Thyroid gland (tissue), 4 donors: ENCODE results near the gene HACD1. TPM values are rescaled to one million over a fixed set of nuclear protein-coding genes. Genes with fewer than 3 reads are reported as not detected.
A peak's percentile ranks its signal among the peaks of the same experiment; 100 is the strongest.

Experiments
- DNase-seq, 2 donors: peaks; one replicate each; pipeline ENCODE4 v3.0.0-alpha.2; 2019
- H3K27ac ChIP-seq, 3 donors: fragments of 200-600 bp; sonication (generic); 1 replicate in 2 of 3; 2 replicates in 1 of 3; pipeline ENCODE4 v1.5.1; 2016 to 2019; ENCODE audit warnings: mild to moderate bottlenecking in 1 of 3, moderate library complexity in 1 of 3
- H3K27me3 ChIP-seq: fragments of 200-600 bp; sonication (generic); one replicate; pipeline ENCODE4 v1.5.1; 2019
- H3K36me3 ChIP-seq, 2 donors: fragments of 200-600 bp; sonication (generic); one replicate each; pipeline ENCODE4 v1.5.1; 2016 to 2019
- H3K4me1 ChIP-seq, 2 donors: fragments of 200-600 bp; sonication (generic); one replicate each; pipeline ENCODE4 v1.5.1; 2017 to 2019
- H3K4me3 ChIP-seq, 3 donors: fragments of 200-600 bp; sonication (generic); replicated peaks in 1 of 3; 1 replicate in 2 of 3; 2 replicates in 1 of 3; pipeline ENCODE4 v1.5.1; 2016; ENCODE audit warnings: mild to moderate bottlenecking in 1 of 3
- H3K9me3 ChIP-seq: fragments of 200-600 bp; sonication (generic); one replicate; pipeline ENCODE4 v1.5.1; 2017
- POLR2A ChIP-seq, 2 donors: fragments of 450-650 bp; IDR thresholded peaks; one replicate each; pipeline ENCODE4 v1.6.1; 2017; ENCODE audit warnings: antibody characterized with exemption in 2 of 2, mild to moderate bottlenecking in 2 of 2, moderate library complexity in 1 of 2
- WGBS, 2 donors: methylation state at CpG; one replicate each; pipeline ENCODE4 v1.1.5; 2017; 5-methylcytosine and 5-hydroxymethylcytosine counted together
- intact Hi-C: fragments of 100-400 bp; cut with DNase I; formaldehyde crosslinking; loops from one replicate; pipeline ENCODE4 v1.15.1; 2023
- total RNA-seq, 4 donors: library from RNA; depleted of rRNA; stranded (reverse); fragments of >200 nt; gene quantifications; one replicate each; pipeline ENCODE4 v1.2.3, GENCODE V29; 2016
- TF ChIP-seq, protein P1 (sequence below), 6 experiments: fragments of 200-600 bp in 3 of 6; fragments of 450-650 bp in 3 of 6; sonication (generic) in 3 of 6; IDR thresholded peaks; one replicate each; pipeline ENCODE4 v1.5.1; 2016 to 2019; ENCODE audit warnings: antibody characterized with exemption in 6 of 6, mild to moderate bottlenecking in 2 of 6, inconsistent platforms in 1 of 6, moderate library complexity in 1 of 6

The HACD1 gene
- total RNA-seq, 4 donors from 2014 or later = 8.9 to 19.2 (median 13.6) TPM

DNA sequence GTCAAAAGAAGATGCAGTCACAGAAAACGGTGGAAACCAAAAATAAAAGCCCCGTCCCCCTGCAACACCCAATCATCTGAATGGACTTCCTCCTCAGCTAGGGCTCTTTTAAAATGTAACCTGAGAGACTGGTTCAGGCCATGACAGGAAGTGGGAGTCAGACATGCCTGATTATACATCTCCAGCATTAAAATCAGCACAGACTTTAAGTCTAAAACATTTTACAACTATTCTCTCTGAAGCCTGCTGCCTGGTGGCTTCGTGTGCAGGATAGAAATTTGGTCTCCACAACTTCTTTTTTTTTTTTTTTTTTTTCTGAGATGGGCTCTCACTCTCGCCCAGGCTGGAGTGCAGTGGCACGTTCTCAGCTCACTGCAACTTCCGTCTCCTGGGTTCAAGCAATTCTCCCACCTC, 30.3 kb downstream of the HACD1 start:
- H3K36me3 ChIP-seq = no peaks in the 10 kb centered on the region
- TF ChIP-seq POLR2A (IDR thresholded peaks at IDR 0.05) = no peak
- TF ChIP-seq, protein P1, sequence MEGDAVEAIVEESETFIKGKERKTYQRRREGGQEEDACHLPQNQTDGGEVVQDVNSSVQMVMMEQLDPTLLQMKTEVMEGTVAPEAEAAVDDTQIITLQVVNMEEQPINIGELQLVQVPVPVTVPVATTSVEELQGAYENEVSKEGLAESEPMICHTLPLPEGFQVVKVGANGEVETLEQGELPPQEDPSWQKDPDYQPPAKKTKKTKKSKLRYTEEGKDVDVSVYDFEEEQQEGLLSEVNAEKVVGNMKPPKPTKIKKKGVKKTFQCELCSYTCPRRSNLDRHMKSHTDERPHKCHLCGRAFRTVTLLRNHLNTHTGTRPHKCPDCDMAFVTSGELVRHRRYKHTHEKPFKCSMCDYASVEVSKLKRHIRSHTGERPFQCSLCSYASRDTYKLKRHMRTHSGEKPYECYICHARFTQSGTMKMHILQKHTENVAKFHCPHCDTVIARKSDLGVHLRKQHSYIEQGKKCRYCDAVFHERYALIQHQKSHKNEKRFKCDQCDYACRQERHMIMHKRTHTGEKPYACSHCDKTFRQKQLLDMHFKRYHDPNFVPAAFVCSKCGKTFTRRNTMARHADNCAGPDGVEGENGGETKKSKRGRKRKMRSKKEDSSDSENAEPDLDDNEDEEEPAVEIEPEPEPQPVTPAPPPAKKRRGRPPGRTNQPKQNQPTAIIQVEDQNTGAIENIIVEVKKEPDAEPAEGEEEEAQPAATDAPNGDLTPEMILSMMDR (IDR thresholded peaks at IDR 0.05) = no peak
- 50 to 52% methylated on average over 6 of the region's 6 CpGs for WGBS, 2 donors
- no peak overlapping the region for H3K27ac ChIP-seq
- H3K9me3 ChIP-seq = no peaks in the 10 kb centered on the region
- H3K4me1 ChIP-seq = no peaks in the 10 kb centered on the region
- no peak for DNase-seq
- intact Hi-C loops = no loop called here
- H3K27me3 ChIP-seq = no peaks in the 10 kb centered on the region
- H3K4me3 ChIP-seq = no peak overlapping the region

DNA sequence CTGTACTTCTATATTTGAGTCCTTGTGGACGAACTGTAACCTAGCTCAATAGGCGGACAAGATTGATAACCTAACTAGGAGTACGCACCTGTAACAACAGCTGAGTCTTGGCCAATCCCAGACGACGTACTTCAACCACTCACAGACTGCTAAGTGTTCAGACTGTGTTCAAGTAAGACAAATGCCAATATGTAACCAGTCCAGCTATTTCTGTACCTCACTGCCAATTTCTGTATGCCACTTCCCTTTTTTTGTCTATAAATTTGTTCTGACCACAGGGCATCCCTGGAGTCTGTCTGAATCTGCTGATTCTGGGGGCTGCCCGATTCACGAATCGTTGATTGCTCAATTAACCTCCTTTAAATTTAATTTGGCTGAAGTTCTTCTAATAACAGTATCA, 32.2 kb downstream of the HACD1 start:
- Histone ChIP-seq H3K36me3 (no peaks in the 10 kb centered on the region), H3K4me3 (no peak overlapping the region), H3K4me1 (no peaks in the 10 kb centered on the region), H3K27ac (no peak overlapping the region), H3K27me3 (no peaks in the 10 kb centered on the region), H3K9me3 (no peaks in the 10 kb centered on the region)
- intact Hi-C loops = no loop called here
- WGBS, 2 donors = 39% methylated on average over 7 to 8 of the region's 8 CpGs
- TF ChIP-seq POLR2A (IDR thresholded peaks at IDR 0.05) = no peak
- TF ChIP-seq, protein P1 (IDR thresholded peaks at IDR 0.05) = no peak
- peak; percentile 37 to 44 for DNase-seq

DNA sequence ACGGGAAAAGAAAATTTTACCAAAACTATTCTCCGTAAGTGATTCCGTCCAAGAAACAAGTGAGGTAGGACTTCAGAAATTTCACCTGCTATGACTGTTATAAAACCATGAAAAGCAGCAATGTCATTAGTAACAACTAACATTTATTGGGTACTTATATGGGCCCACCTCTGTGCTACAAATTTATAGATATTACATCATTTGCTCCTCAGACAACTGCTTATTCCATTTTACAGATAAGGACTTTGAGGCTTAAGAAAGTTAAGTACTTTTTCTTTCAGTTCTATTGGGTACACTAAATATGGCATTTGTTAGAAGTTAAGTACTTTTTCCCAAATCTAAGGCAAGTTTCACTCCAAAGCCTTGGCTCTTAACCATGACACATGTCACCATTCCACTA, 36.3 kb downstream of the HACD1 start:
- Histone ChIP-seq H3K4me1 (no peaks in the 10 kb centered on the region), H3K9me3 (no peaks in the 10 kb centered on the region), H3K4me3 (no peak overlapping the region), H3K27me3 (no peaks in the 10 kb centered on the region), H3K36me3 (no peaks in the 10 kb centered on the region), H3K27ac (no peak overlapping the region)
- DNase-seq = no peak
- intact Hi-C loops = no loop called here
- no peak for TF ChIP-seq POLR2A (IDR thresholded peaks at IDR 0.05)
- TF ChIP-seq, protein P1 (IDR thresholded peaks at IDR 0.05) = no peak
- 84 to 87% methylated on average over 3 of the region's 3 CpGs for WGBS, 2 donors

DNA sequence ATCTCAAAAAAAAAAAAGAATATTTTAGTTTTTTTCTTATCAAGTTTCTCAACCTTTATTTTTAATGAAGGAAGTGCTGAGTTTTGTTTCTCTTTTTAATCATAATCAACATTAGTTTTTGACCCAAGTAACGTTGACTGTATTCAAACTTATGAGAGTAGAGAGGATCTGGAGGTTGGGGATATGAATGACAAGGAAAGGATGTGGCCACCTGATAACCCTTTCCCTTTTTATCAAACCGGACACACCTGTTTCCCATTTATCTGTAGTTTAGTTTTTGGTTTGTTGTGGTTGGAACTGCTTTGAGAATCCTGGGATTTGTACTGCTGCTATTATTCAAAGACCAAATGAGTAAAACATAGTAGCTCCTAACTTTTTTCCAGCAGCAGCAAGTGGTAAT, 38.6 kb downstream of the HACD1 start:
- TF ChIP-seq, protein P1 (IDR thresholded peaks at IDR 0.05) = no peak
- TF ChIP-seq POLR2A (IDR thresholded peaks at IDR 0.05) = no peak

DNA sequence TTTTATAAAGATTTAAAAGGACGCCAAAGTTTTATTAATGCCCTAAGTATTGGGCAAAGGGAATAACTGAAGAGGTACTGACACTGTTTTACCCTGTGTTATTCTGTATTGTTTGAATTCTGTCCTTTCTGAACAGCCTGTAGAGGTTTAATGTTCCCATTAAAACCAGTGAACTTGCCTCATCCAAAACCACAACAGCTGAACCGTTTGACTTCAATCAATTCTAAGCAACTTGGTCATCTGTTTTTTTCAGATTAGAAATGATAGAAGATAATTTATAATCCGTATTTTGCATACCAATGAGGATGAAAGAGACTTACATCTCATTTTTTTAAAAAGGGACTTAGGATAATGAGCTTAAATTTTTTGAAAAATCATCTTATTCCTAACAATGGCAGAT, 40.4 kb downstream of the HACD1 start:
- intact Hi-C loops = no loop called here

More for the DNA sequence above, 38.6 kb downstream of the HACD1 start:
- intact Hi-C loops = no loop called here
- DNase-seq = no peak
- WGBS, 2 donors = 76 to 83% methylated on average over 2 of the region's 2 CpGs
- H3K4me3 ChIP-seq = no peak overlapping the region
- no peaks in the 10 kb centered on the region for H3K9me3 ChIP-seq
- H3K4me1 ChIP-seq = no peaks in the 10 kb centered on the region
- no peak overlapping the region for H3K27ac ChIP-seq
- no peaks in the 10 kb centered on the region for H3K36me3 ChIP-seq
- H3K27me3 ChIP-seq = no peaks in the 10 kb centered on the region

More for the DNA sequence above, 40.4 kb downstream of the HACD1 start:
- no peak overlapping the region for H3K4me3 ChIP-seq
- no peaks in the 10 kb centered on the region for H3K36me3 ChIP-seq
- no peak for DNase-seq
- TF ChIP-seq, protein P1 (IDR thresholded peaks at IDR 0.05) = no peak
- TF ChIP-seq POLR2A (IDR thresholded peaks at IDR 0.05) = no peak
- H3K27ac ChIP-seq = no peak overlapping the region
- H3K27me3 ChIP-seq = no peaks in the 10 kb centered on the region
- H3K9me3 ChIP-seq = no peaks in the 10 kb centered on the region
- no peaks in the 10 kb centered on the region for H3K4me1 ChIP-seq
- WGBS, 2 donors = 75 to 76% methylated on average over 3 of the region's 3 CpGs
